ENCODE results near the gene DUSP12.

Gene DUSP12, protein sequence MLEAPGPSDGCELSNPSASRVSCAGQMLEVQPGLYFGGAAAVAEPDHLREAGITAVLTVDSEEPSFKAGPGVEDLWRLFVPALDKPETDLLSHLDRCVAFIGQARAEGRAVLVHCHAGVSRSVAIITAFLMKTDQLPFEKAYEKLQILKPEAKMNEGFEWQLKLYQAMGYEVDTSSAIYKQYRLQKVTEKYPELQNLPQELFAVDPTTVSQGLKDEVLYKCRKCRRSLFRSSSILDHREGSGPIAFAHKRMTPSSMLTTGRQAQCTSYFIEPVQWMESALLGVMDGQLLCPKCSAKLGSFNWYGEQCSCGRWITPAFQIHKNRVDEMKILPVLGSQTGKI

DNA sequence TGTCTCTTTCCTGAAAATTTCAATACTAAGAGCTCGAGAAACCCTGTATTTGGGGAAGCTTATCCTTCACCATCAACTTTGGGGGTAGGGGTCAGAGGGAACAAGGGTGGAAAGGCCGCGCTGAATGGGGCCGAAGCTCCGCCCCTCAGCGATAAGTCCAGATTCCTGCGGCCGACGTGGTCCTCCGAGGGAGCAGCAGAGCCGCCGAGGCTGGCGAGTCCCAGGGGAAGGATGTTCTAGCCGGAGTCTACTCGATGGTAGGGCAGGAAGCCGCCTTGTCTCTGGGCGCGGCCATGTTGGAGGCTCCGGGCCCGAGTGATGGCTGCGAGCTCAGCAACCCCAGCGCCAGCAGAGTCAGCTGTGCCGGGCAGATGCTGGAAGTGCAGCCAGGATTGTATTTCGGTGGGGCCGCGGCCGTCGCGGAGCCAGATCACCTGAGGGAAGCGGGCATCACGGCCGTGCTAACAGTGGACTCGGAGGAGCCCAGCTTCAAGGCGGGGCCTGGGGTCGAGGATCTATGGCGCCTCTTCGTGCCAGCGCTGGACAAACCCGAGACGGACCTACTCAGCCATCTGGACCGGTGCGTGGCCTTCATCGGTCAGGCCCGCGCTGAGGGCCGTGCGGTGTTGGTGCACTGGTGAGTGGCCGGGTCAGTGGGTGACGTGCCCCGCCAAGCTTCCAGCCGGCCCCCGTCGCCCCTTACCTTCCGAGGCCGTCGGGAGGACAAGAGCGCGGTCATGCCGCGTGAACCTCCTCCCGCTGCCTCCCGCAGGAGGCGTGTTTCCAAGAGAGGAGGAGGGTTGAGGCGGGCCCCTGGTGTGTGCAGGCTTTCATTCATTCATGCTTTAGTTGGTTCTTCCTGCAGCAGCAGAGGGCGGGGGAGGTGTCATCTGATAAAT, at the start of gene DUSP12:
TSS of gene DUSP12 (plus strand) at position 278 of the 899 bp plus-strand sequence. CDS start at position 294, 16 bp downstream.
- peak within 1 kb of the TSS; percentile 99 for H3K4me3 Mint-ChIP-seq
- H3K27me3 Mint-ChIP-seq = peaks cover 16% of the 10 kb centered on the region
- peaks cover 40% of the 10 kb centered on the region for H3K4me1 Mint-ChIP-seq (ENCODE audit: low read depth)
- peak within 1 kb of the TSS; percentile 93 for H3K27ac Mint-ChIP-seq
- H3K9me3 Mint-ChIP-seq = peaks cover 9% of the 10 kb centered on the region
- intact Hi-C loops (cut with micrococcal nuclease) = loop anchor here (10.0 kb wide), 2 partner anchors 265 to 375 kb away; no protein-coding TSS in a partner anchor
- peaks cover 45% of the 10 kb centered on the region for H3K36me3 Mint-ChIP-seq (ENCODE audit: low read depth)

DNA sequence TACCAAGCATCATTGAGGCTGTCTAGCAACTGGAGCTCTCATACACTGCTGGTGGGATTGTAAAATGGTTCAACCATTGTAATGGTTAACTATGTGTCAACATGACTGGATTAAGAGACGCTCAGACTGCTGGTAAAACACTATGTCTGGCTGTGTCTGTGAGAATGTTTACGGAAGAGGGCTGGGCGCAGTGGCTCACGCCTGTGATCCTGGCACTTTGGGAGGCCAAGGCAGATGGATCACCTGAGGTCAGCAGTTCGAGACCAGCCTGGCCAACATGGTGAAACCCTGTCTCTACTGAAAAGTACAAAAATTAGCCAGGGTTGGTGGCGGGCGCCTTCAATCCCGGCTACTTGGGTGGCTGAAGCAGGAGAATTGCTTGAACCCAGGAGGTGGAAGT, 47.3 kb upstream of the DUSP12 start:
- no peaks in the 10 kb centered on the region for H3K9me3 Mint-ChIP-seq
- H3K36me3 Mint-ChIP-seq (ENCODE audit: low read depth) = no peaks in the 10 kb centered on the region
- no peak overlapping the region for H3K27ac Mint-ChIP-seq
- no peak overlapping the region for H3K4me3 Mint-ChIP-seq
- H3K4me1 Mint-ChIP-seq (ENCODE audit: low read depth) = no peaks in the 10 kb centered on the region
- H3K27me3 Mint-ChIP-seq = peaks cover 49% of the 10 kb centered on the region
- intact Hi-C loops (cut with micrococcal nuclease) = no loop called here

DNA sequence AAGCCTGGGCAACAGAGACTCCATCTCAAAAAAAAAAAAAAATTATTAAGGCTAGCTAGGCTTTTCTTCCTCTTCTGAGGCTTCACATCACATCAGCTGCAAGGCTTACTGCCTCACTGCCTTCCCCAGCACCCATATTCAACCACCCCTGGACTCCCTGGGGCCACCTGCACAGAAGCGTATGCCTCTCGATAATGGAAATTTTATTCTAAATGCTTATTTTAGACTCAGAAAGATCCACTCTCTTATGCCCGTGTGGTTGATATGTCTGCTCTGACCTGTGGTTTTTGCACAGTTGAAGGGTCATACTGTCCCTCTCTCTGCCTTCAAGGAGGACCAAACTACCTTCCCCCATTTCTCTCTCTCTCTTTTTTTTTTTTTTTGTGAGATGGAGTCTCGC, 44.0 kb upstream of the DUSP12 start:
- H3K27ac Mint-ChIP-seq = no peak overlapping the region
- H3K9me3 Mint-ChIP-seq = no peaks in the 10 kb centered on the region
- H3K36me3 Mint-ChIP-seq (ENCODE audit: low read depth) = no peaks in the 10 kb centered on the region
- no peak overlapping the region for H3K4me3 Mint-ChIP-seq
- intact Hi-C loops (cut with micrococcal nuclease) = no loop called here
- peaks cover 40% of the 10 kb centered on the region for H3K27me3 Mint-ChIP-seq
- H3K4me1 Mint-ChIP-seq (ENCODE audit: low read depth) = peaks cover 11% of the 10 kb centered on the region

DNA sequence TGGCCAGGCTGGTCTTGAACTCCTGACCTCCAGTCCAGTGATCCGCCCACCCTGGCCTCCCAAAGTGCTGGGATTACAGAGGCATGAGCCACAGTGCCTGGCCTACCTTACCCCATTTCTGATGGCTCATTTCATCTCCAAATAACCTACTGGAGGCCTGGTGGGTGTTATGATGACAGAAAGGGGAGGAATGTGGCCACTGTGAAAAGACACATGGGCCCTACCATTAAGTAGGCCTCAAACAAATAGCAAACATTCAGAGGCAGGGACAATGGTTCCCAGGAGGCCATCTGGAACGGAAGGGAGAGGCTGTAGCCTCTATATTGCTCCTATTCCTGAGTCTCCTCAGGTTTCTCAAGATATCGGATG, 43.5 kb upstream of the DUSP12 start:
- H3K27ac Mint-ChIP-seq = no peak overlapping the region
- no peaks in the 10 kb centered on the region for H3K36me3 Mint-ChIP-seq (ENCODE audit: low read depth)
- intact Hi-C loops (cut with micrococcal nuclease) = no loop called here
- H3K4me1 Mint-ChIP-seq (ENCODE audit: low read depth) = peaks cover 15% of the 10 kb centered on the region
- H3K4me3 Mint-ChIP-seq = no peak overlapping the region
- no peaks in the 10 kb centered on the region for H3K9me3 Mint-ChIP-seq
- H3K27me3 Mint-ChIP-seq = peaks cover 42% of the 10 kb centered on the region

DNA sequence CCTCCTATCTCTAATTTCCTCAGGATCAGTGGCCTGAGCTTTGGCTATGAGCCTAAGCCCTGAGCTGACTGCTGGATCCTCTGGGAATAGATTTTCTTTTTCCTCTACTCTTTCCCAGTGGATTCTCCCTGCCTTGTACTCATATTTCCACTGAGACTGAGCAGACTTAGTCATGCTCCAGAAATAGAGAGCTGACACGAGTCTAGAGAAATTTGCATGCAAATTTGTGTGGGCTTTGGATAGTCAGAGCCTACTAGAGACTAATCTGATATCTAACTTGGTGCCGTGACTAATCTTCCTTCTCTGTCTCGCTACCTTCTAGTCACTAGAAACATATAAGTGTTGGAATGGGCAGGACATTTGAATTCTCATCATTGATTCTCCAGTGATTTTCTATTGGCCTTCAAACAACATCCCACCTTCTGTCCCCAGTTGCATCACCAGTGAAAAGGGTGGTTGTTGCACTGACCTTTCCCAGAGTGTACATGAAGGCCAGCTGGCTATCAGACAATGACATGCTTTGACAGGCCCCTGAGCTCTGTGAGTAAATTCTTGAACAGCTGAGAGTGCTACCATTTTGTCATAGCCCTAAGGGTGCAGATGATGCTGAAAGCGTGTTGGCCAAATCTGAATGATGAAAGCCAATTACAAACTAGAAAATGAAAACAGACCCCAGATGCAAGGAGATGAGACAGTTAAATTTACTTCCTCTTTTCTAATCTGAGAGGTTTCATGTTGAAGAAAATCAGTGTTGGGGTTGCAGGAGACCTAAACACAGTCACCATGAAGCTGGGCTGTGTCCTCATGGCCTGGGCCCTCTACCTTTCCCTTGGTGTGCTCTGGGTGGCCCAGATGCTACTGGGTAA, 42.9 kb upstream of the DUSP12 start, which contains the start of gene FCRLA:
TSS of gene FCRLA (plus strand) at position 748 of the 866 bp plus-strand sequence. CDS start at position 784, 36 bp downstream.
- H3K27me3 Mint-ChIP-seq = peaks cover 44% of the 10 kb centered on the region
- H3K9me3 Mint-ChIP-seq = no peaks in the 10 kb centered on the region
- H3K36me3 Mint-ChIP-seq (ENCODE audit: low read depth) = no peaks in the 10 kb centered on the region
- H3K27ac Mint-ChIP-seq = no peak within 1 kb of the TSS
- intact Hi-C loops (cut with micrococcal nuclease) = no loop called here
- H3K4me3 Mint-ChIP-seq = no peak within 1 kb of the TSS
- H3K4me1 Mint-ChIP-seq (ENCODE audit: low read depth) = peaks cover 17% of the 10 kb centered on the region

DNA sequence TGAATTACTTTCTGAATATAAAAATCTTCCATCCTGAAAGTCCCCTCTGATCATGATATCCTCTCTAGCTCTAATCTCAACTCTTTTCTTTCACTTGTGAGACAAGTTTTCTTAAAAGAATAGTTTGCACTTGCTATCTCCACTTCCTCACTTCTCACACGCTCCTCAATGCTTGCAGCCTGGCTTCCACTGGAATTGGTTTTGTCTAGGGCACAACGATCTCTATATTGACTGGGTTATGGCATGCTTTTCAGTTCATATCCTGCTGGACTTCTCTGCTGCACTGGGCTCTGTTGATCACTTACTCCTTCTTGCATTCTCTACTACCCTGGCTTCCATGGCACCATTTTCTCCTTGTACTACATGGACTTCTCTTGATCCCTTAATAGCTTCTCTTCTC, 42.1 kb upstream of the DUSP12 start:
- intact Hi-C loops (cut with micrococcal nuclease) = no loop called here
- Mint-ChIP-seq H3K36me3 (ENCODE audit: low read depth) (no peaks in the 10 kb centered on the region), H3K9me3 (no peaks in the 10 kb centered on the region), H3K4me1 (ENCODE audit: low read depth) (peaks cover 22% of the 10 kb centered on the region), H3K27ac (no peak overlapping the region), H3K27me3 (peaks cover 44% of the 10 kb centered on the region), H3K4me3 (no peak overlapping the region)

DNA sequence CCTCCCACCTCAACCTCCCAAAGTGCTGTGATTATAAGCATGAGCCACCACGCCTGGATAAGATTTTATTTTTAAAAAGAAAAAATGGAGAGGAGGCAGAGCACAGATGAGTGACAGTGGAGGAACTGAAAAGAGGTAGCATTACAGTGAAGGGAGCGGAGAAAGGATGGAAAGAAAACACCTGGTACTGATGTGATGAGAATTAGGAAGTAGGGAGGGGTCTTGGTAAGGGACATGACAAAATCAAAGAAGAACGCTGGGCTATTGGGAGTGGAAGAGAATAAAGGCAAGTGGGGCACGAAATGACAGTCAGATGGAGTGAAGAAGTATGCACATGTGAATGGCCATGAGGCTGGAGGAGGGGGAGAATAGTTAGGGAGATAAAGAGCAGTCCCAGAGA, 40.2 kb upstream of the DUSP12 start:
- Mint-ChIP-seq H3K36me3 (ENCODE audit: low read depth) (no peaks in the 10 kb centered on the region), H3K9me3 (no peaks in the 10 kb centered on the region), H3K4me3 (no peak overlapping the region), H3K27me3 (peaks cover 43% of the 10 kb centered on the region), H3K4me1 (ENCODE audit: low read depth) (peaks cover 22% of the 10 kb centered on the region), H3K27ac (no peak overlapping the region)
- intact Hi-C loops (cut with micrococcal nuclease) = no loop called here

DNA sequence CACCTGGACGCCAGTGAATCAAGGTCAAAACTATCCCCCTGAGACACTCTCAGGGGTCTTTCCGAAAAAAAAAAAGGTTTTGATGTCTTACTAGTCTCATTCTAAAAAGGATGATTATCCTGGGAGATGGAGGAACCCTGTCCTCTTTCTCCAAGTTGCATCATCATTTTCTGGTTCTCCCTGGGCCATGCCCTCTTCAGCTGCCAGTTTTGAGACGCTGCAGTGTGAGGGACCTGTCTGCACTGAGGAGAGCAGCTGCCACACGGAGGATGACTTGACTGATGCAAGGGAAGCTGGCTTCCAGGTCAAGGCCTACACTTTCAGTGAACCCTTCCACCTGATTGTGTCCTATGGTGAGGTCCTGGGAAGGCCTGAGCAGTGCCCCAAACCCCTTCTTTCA, 39.0 kb upstream of the DUSP12 start:
- Mint-ChIP-seq H3K4me3 (no peak overlapping the region), H3K27ac (no peak overlapping the region), H3K36me3 (ENCODE audit: low read depth) (no peaks in the 10 kb centered on the region), H3K9me3 (no peaks in the 10 kb centered on the region), H3K4me1 (ENCODE audit: low read depth) (peaks cover 25% of the 10 kb centered on the region), H3K27me3 (peaks cover 55% of the 10 kb centered on the region)
- intact Hi-C loops (cut with micrococcal nuclease) = no loop called here

DNA sequence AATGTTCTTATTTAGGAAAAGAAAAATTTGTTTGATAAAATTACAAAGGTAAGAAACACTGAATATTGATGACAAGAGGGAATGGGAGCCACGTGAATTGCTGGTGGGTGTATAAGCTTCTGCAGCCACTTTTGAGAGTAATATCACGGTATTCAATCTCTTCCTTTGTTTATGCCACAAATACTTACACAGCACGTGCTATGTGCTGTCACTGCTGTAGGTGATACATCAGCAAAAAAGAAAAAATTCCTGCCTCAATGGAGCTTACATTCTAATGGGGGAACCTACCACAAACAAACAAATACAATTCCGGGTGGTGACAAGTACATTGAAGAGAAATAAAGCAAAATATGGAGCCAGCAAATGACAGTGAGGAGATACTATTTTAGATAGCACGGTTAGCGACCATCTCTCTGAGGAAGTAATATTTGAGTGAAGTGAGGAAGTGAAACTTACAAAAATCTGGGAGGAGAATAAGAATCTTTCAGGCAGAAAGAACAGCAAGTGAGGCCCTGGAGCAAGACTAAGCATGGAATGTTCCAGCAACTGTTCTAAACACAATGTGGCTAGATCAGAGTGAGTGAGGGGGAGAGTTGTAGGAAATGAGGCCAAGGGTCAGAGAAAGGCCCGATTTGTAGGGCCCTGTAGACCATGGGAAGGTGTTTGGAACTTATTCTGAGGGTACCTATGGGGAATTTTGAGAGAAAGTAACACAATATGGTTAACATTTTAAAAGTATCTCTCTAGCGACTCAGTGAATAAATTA, 30.8 kb upstream of the DUSP12 start:
- Mint-ChIP-seq H3K4me3 (no peak overlapping the region), H3K4me1 (ENCODE audit: low read depth) (peaks cover 73% of the 10 kb centered on the region), H3K27ac (peak overlapping the region; percentile 39), H3K9me3 (no peaks in the 10 kb centered on the region), H3K27me3 (peaks cover 31% of the 10 kb centered on the region), H3K36me3 (ENCODE audit: low read depth) (no peaks in the 10 kb centered on the region)
- intact Hi-C loops (cut with micrococcal nuclease) = no loop called here

DNA sequence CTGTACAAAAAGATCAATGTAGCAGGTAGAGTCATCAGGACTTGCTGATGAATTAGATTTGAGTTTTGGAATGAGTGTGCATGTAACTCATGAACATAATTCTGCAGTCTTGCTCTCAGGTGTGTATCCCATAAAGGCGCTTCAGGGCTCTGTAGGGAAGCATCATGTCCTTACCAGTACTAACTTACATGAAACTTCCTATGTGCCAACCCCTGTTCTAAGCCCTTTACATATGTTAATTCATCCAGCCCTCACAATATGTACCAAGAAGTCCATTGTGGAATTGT, 30.3 kb upstream of the DUSP12 start:
- Mint-ChIP-seq H3K27ac (peak overlapping the region; percentile 39), H3K4me1 (ENCODE audit: low read depth) (peaks cover 77% of the 10 kb centered on the region), H3K27me3 (peaks cover 34% of the 10 kb centered on the region), H3K36me3 (ENCODE audit: low read depth) (no peaks in the 10 kb centered on the region), H3K4me3 (no peak overlapping the region), H3K9me3 (no peaks in the 10 kb centered on the region)
- intact Hi-C loops (cut with micrococcal nuclease) = no loop called here

DNA sequence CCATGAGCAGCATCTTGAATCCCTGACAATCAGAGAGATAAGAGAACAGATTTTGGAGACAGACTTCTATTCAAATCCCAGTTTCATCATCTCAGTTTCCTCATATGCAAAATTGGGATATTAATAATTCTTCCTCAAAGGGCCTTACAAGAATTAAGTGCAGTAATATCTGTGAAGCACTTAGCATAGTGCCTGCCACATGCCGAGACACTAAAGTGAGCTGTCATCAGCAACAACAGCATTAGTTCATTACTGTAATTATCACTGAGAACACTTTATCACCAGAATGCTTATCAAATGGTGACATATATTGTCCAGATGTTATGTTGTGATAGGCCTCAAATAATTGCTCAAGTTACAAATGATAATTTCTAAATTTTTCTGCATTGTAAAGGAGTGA, 29.2 kb upstream of the DUSP12 start:
- H3K27me3 Mint-ChIP-seq = peaks cover 31% of the 10 kb centered on the region
- no peaks in the 10 kb centered on the region for H3K36me3 Mint-ChIP-seq (ENCODE audit: low read depth)
- no peak overlapping the region for H3K27ac Mint-ChIP-seq
- H3K4me1 Mint-ChIP-seq (ENCODE audit: low read depth) = peaks cover 85% of the 10 kb centered on the region
- intact Hi-C loops (cut with micrococcal nuclease) = no loop called here
- no peak overlapping the region for H3K4me3 Mint-ChIP-seq
- H3K9me3 Mint-ChIP-seq = no peaks in the 10 kb centered on the region

DNA sequence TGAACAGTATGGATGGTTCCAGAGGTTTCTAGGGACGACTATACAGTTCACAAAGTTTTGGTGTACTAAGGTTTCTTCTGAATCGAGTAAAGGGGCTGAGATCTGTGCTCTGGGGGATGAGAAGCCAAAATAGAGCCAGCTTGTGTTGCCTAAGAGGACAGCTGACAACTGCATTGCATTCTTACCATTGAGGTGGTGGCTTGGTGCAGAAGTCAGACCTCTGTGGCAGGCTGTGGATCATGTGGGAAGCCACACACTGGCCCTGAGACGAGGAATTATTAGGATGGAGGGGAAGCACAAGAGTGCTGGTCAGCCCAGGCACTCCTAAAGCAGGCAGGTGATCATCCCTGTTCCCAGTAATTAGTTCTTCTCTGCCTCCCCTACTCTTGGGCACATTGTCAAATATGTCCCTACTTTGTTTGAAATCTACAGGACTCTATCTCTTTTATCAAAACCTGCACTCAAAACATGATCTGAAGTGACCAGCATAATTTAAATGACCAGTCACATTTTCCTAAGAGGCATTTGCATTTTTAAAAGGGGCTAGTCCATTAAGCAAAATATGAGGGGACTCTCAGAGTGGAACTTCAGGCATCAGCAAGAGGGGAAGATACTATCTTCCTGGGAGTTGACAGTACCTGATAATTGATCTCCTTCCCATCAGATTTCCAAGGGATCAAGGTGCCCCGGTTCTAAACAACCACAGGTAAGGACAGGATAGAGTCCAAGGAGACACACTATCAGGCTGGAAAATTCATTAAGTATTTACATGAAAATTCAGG, 28.4 kb upstream of the DUSP12 start, which contains the start of gene FCRLB:
TSS of gene FCRLB (plus strand) at position 589 of the 782 bp plus-strand sequence. CDS start 1,129 bp downstream, outside the sequence.
- Mint-ChIP-seq H3K4me3 (no peak within 1 kb of the TSS), H3K27ac (peak within 1 kb of the TSS; percentile 72), H3K36me3 (ENCODE audit: low read depth) (no peaks in the 10 kb centered on the region), H3K9me3 (no peaks in the 10 kb centered on the region), H3K27me3 (peaks cover 26% of the 10 kb centered on the region), H3K4me1 (ENCODE audit: low read depth) (peaks cover 90% of the 10 kb centered on the region)
- intact Hi-C loops (cut with micrococcal nuclease) = no loop called here

All from dendritic cell treated with granulocyte-macrophage colony-stimulating factor and Interleukin-4, amounts not matched to agents 40 ng/mL and 50 ng/mL, for 4 days (primary cell).